Measurements from ENCODE around the gene CHRD.
A peak's percentile ranks its signal among the peaks of the same experiment; 100 is the strongest.

The CHRD gene

GRCh38 chr3:184347321-184348056, 32.4 kb upstream of the CHRD start:
- no peak for DNase-seq

DNA sequence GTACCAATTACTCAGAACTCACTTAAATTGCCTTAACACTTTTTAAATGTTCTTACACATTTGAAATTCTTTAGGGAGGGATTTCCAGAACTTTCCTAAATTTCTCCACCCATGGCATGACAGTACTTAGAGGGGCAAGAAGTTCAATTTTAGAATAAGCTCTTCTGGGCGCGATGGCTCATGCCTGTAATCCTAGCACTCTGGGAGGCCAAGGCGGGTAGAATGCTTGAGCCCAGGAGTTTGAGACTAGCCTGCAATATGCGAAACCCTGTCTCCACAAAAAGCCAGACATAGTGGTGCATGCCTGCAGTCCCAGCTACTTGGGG, 31.8 kb upstream of the CHRD start:
- DNase-seq: no peak

- DNase-seq: no peak
Measured at GRCh38 chr3:184349563-184350470, 30.0 kb upstream of the CHRD start.

DNA sequence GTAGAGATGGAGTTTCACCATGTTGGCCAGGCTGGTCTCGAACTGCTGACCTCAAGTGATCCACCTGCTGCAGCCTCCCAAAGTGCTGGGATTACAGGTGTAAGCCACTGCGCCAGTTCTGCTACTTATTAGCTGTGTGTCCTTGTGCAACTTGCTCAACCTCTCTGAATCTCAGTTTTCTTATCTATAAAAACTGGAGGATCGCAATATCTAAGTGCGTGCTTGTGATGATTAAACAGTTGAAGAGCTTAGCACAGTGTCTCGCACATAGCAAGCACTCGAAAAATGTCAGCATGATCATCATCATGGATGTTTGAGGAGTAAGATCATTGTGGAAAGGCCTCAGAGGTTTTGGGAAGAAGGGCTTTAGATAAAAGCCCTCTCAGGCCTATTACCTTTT, 29.2 kb upstream of the CHRD start:
- no peak for DNase-seq

DNA sequence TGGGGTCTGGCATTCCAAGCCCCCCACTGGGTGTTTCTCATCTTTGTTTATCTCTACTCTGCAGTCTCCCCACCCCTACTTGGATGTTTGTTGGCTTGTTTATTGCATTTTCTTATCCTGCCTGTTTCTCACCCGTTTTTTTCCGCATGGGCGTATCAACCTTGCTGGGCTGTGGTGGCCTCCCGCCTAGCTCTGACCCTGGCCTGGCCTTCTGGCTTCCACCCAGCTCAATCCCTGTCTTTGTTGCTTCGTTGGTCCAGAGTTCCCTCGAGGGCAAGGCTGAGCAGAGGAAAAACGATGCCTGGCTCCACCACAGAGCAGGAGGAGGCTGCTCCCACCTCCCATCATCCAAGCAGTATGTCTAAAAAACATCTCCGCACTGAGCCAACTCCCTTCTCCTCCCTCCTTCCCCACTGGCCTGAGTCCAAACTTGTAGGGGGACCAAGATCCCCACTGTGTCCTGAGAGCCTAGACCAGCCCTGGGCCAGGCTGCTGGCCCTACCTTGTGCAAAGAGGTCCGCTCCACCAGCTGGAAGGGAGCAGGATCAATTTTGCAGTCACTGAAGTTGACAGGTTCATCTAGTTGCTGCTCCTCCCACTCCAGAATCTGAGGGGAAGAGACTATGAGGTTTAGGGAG, 28.2 kb upstream of the CHRD start:
- no peak for DNase-seq

DNA sequence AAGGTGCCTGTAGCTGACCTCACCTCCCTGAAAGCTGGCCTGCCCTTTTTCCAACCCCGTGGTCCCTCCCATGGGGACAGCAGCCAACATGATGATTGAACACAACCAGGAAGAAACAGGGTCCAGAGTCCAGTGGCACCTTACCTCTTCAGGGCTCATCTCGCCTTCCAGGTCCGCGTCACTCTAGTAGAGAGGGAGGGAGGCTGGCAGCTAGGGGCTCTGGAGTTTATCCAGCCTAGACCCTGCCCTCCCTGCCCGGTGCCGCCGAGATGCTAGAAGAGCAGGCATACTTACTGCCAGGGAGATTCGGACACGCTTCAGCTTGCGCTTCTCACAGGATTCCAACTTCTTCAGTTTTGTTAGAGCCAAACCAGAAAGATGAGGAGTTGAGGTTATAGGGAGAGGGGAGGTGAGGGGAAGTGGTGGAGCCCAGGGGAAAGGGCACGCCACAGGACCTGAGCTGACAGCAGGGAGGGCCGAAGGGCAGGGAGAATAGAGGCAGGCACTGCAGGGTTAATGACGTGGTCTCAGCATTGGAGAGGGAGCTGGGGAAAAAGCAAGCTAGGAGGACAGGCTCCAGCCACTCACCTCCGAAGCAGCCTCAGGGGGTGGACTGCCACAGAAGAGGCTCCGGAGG, 27.6 kb upstream of the CHRD start:
- DNase-seq: no peak

- DNase-seq: no peak
Measured at GRCh38 chr3:184352897-184353545, 26.8 kb upstream of the CHRD start.

DNA sequence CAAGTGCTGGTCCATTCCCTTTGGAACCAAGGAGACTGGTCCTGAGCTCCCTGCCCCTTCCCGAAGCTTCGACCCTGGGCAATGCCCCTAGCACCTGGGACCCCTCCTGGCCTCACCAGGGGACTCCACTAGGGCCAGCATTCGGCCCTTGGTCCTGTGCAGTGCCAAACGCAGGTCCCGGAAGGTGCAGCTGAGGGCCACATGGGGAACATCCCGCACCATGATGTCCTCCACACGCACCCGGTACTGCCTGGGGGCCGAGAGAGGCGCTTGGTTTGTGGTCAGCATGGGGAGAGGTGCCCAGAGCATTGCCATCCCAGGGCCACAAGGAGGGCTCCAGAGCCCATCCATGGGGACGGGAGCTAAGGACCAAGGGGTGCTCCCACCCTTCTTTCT, 26.3 kb upstream of the CHRD start:
- DNase-seq: no peak

- DNase-seq: peak; percentile 74 to 77
Measured at GRCh38 chr3:184354121-184354728, 25.6 kb upstream of the CHRD start.

- no peak for DNase-seq
Measured at GRCh38 chr3:184354754-184355153, 25.1 kb upstream of the CHRD start.

DNA sequence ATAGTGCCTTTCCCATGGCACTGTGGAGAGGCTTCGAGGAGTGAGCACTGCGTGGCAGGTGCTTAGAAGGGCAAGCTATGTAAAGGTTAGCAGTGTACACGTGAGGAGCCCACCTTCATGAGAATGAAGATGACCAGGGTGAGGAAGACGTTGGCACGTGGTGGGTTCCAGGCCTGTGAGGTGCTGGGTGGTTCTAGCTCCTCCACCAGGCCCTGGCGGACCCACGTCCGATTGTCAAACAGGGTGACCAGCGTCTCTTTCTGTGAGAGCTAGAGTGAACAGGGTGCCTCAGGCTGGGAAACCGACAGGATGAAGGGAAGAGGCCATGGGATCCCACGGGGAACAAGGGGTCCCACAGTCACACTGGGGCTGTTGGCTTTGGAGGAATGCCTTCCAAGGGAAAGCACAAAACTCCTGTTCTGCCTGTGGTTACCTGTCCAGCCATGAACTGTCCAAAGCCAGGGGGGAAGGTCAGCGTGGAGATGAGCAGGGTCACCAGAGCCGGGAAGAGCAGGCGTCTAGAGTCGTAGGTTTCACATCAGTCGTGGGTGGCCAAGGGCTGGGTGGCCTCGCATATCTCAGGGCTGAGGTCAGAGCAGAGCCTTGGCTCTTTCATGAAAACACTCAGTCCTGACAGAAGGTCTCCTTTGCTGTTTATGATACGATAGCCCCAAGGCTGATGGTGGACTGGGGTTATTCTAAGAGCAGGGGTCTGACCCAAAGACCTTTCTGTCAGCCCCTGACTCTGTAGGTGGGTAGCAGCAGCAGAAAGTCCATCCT, 24.4 kb upstream of the CHRD start:
- no peak for DNase-seq

GRCh38 chr3:184357248-184358123, 22.4 kb upstream of the CHRD start:
- DNase-seq: no peak

GRCh38 chr3:184358124-184358767, 21.6 kb upstream of the CHRD start:
- DNase-seq: no peak

DNA sequence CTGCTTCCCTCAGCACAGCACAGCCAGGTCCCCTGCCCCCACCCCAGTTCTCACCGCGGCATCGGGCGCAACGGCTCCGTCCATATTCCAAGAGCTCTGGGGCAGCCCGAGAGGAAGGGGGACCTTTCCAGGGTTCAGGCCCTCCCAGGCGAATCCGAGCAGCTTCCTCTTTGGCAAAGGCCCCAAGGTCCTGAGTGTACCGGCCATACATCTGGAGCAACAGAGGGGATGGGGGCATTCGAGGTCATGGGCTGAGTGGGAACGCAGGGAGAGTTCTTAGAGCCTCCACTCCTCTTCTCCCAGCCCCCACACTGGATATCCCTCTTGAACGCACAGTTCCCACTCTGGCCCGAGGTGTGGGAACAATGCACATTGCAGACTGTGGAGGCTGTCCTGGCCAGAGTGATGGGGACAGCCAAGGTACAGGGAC, 20.9 kb upstream of the CHRD start:
- no peak for DNase-seq

DNA sequence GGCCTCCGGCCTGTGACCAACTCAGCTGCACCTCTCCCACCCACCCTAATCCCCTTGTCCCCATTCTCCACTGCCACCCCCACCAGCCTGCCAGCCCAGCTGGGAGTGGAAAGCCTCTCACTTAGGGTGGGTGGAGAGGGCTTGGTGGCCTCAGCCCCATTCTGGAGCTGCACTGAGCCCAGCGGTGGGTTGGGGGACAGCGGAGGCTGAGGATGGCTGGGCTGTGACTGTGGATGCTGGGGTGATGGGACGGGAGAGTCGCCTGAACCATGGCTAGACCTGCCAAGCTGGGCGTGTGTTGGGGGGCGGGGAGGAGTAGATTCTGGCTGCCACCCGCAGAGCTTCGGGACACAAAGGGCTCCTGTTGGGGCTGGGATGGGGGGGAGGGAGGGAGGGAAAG, 20.2 kb upstream of the CHRD start:
- no peak for DNase-seq

GRCh38 chr3:184360070-184360928, 19.6 kb upstream of the CHRD start:
- DNase-seq: no peak

DNA sequence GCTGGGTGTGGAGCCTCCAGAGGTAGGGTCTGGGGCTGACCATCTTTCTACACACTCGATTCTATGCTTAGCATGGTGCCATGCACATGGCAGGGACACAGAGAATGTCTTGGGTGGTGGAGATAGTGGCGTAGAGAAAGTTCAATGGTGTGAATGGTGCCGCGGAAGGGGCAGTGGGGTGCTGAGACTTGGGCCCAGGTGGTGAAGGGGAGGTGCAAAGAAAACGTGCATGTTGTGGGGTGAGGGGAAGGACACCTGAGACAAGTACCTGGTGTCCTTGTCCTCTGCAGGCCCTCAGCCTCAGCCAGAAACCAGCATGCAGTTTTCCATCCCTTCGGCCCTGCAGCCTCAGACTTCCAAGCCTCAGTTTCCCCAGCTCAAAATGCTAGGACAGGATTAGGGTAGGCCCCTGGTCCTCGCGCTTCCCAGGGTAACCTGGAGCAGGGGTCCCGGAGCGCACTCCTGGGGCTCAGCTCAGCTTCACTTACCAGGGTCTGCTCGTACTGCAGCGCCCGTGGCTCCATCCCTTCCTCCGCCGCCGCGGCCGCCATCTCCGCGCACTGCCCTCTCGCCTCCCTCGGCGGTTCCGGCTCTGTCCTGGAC, 18.8 kb upstream of the CHRD start:
- DNase-seq: no peak

DNA sequence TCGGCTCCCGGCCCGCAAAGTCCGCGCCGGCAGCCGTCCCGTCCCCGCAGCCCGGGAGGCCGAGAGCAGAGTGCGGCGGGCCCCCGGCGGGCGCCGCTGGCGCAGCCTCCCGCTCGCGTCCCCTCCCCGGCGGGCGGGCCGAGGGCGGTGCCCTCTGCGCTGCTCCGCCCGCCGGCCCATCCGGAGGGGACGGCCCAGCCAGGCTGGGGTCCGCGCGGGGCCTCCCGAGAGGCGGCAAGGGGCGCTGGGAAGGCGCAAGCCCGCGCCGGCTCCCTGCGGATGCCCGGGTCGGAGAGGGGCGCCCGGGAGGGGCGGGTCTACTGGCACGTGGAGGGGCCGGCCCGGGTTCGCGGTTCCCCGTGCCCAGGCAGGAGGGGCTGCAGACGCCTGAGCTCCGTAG, 18.3 kb upstream of the CHRD start, which contains the start of the genes CLCN2 and POLR2H:
Gene CLCN2, minus strand, starts transcription at position 74 of the 400 bp plus-strand sequence. CDS start 126 bp downstream, outside the sequence.
Gene POLR2H, plus strand, starts transcription at position 179 of the 400 bp plus-strand sequence. CDS start 1,783 bp downstream, outside the sequence.
- peak; percentile 54 to 59 for DNase-seq

Data from activated CD4-positive, alpha-beta T cell treated with anti-CD3 and anti-CD28 coated beads, Interleukin-2, amount 50 U/mL, for 48 hours (primary cell).